ENCODE results near the gene PPP6R2. TPM values are rescaled to one million over a fixed set of nuclear protein-coding genes. Genes with fewer than 3 reads are reported as not detected.
A peak's percentile ranks its signal among the peaks of the same experiment; 100 is the strongest.

PPP6R2 gene
- total RNA-seq, 2 experiments from 2014 or later = 62.3 to 64.5 TPM

GRCh38 chr22:50447576-50448551 is 104.7 kb downstream of the PPP6R2 start:
- no peak overlapping the region for H3K4me3 ChIP-seq (ENCODE audit: low read depth, low read length, poor library complexity, severe bottlenecking)
- peak overlapping the region; percentile 86 for H3K27ac ChIP-seq (ENCODE audit: low read depth, low read length, poor library complexity, severe bottlenecking)
- BruUV-seq (replicated peaks) = no TSS peak
- H3K4me2 ChIP-seq (ENCODE audit: low read length) = no peak overlapping the region
- TF ChIP-seq CTCF (conservative IDR thresholded peaks at IDR 0.05; ENCODE audit: low read length) (no peak), EZH2phosphoT487 (IDR thresholded peaks at IDR 0.05; ENCODE audit: borderline replicate concordance, low read depth, low read length) (no peak)
- intact Hi-C loops (cut with micrococcal nuclease; ENCODE audit: unreplicated experiment) = loop anchor here (2.0 kb wide), 1 partner anchor 51 kb away; no protein-coding TSS in a partner anchor
- H3K36me3 ChIP-seq (ENCODE audit: insufficient read depth, low read length) = peaks cover 93% of the 10 kb centered on the region
- H3K79me2 ChIP-seq (ENCODE audit: insufficient read depth, low read depth, low read length) = peaks cover 5% of the 10 kb centered on the region; the same call in 1 of the 2 replicates
- H2AFZ ChIP-seq (ENCODE audit: low read length) = no peak overlapping the region
- ChIA-PET CTCF (ENCODE audit: unreplicated experiment) (no interaction called here), POLR2A (no interaction called here)
- H3K9me3 ChIP-seq (ENCODE audit: low read length) = no peaks in the 10 kb centered on the region
- peaks cover 48% of the 10 kb centered on the region for H3K4me1 ChIP-seq (ENCODE audit: insufficient read depth, low read length, poor library complexity, severe bottlenecking)
- H3K9me2 ChIP-seq (ENCODE audit: insufficient read depth, low read length) = no peaks in the 10 kb centered on the region
- H4K20me1 ChIP-seq (ENCODE audit: insufficient read depth, low read length) = no peaks in the 10 kb centered on the region
- DNase-seq (ENCODE audit: low spot score) = no peak

GRCh38 chr22:50452649-50453048 is 109.5 kb downstream of the PPP6R2 start:
- Histone ChIP-seq H3K4me1 (ENCODE audit: insufficient read depth, low read length, poor library complexity, severe bottlenecking) (peaks cover 26% of the 10 kb centered on the region), H3K4me2 (ENCODE audit: low read length) (no peak overlapping the region), H4K20me1 (ENCODE audit: insufficient read depth, low read length) (no peaks in the 10 kb centered on the region), H3K36me3 (ENCODE audit: insufficient read depth, low read length) (peaks cover 94% of the 10 kb centered on the region), H3K9me2 (ENCODE audit: insufficient read depth, low read length) (no peaks in the 10 kb centered on the region), H3K27ac (ENCODE audit: low read depth, low read length, poor library complexity, severe bottlenecking) (no peak overlapping the region), H3K79me2 (ENCODE audit: insufficient read depth, low read depth, low read length) (peaks cover 5% of the 10 kb centered on the region; the same call in 1 of the 2 replicates), H3K9me3 (ENCODE audit: low read length) (no peaks in the 10 kb centered on the region), H2AFZ (ENCODE audit: low read length) (no peak overlapping the region), H3K4me3 (ENCODE audit: low read depth, low read length, poor library complexity, severe bottlenecking) (no peak overlapping the region)
- CTCF ChIA-PET (ENCODE audit: unreplicated experiment) = no interaction called here
- no TSS peak for BruUV-seq (replicated peaks)
- TF ChIP-seq CTCF (conservative IDR thresholded peaks at IDR 0.05; ENCODE audit: low read length) = no peak
- TF ChIP-seq EZH2phosphoT487 (IDR thresholded peaks at IDR 0.05; ENCODE audit: borderline replicate concordance, low read depth, low read length) = no peak
- intact Hi-C loops (cut with micrococcal nuclease; ENCODE audit: unreplicated experiment) = no loop called here
- no peak for DNase-seq (ENCODE audit: low spot score)
- POLR2A ChIA-PET = interaction anchor here (0.6 to 1.0 kb wide), 3 partner anchors 8 to 20 kb away, joined by 3 to 10 read pairs (median 5); no protein-coding TSS in a partner anchor
